OCI-LY1 (cell line): ENCODE results near the gene THAP4.

ENCODE experiments used
- H2AFZ ChIP-seq: fragments of 200-600 bp; sonication (generic), shearing (Covaris generic); 2 replicates; pipeline ENCODE4 v1.6.0; 2014; ENCODE audit warnings: antibody characterized with exemption, mild to moderate bottlenecking, low read length
- H3F3A ChIP-seq: fragments of 200-600 bp; sonication (generic), shearing (Covaris generic); 2 replicates; pipeline ENCODE4 v1.6.0; 2014; ENCODE audit warnings: mild to moderate bottlenecking, antibody characterized with exemption, low read length, moderate library complexity; ENCODE audit not compliant: insufficient read depth
- H3K27ac ChIP-seq: fragments of 200-600 bp; sonication (generic); 2 replicates; pipeline ENCODE4 v1.5.1; 2014; ENCODE audit warnings: low read length, mixed run types, mild to moderate bottlenecking, low read depth; ENCODE audit not compliant: poor library complexity, severe bottlenecking
- H3K27me3 ChIP-seq: fragments of 200-600 bp; sonication (generic); 2 replicates; pipeline ENCODE4 v1.6.0; 2014; ENCODE audit warnings: antibody characterized with exemption, mild to moderate bottlenecking, low read length, moderate library complexity; ENCODE audit not compliant: insufficient read depth
- H3K36me3 ChIP-seq: fragments of 200-600 bp; sonication (generic); 2 replicates; pipeline ENCODE4 v1.6.1; 2014; ENCODE audit warnings: mild to moderate bottlenecking, antibody characterized with exemption, low read length, moderate library complexity, mixed read lengths; ENCODE audit not compliant: insufficient read depth
- H3K4me1 ChIP-seq: fragments of 200-600 bp; sonication (generic); 2 replicates; pipeline ENCODE4 v1.5.1; 2014; ENCODE audit warnings: mild to moderate bottlenecking, low read length, moderate library complexity; ENCODE audit not compliant: insufficient read depth, severe bottlenecking
- H3K4me2 ChIP-seq: fragments of 200-600 bp; sonication (generic), shearing (Covaris generic); 2 replicates; pipeline ENCODE4 v1.6.1; 2014; ENCODE audit warnings: low read length
- H3K4me3 ChIP-seq: fragments of 200-600 bp; sonication (generic); 2 replicates; pipeline ENCODE4 v1.5.1; 2014; ENCODE audit warnings: low read length, low read depth, mild to moderate bottlenecking, mixed read lengths; ENCODE audit not compliant: poor library complexity, severe bottlenecking
- H3K79me2 ChIP-seq: fragments of 200-600 bp; shearing (Covaris generic); 2 replicates; pipeline ENCODE4 v1.6.1; 2016; ENCODE audit warnings: mixed run types, low read length, mixed read lengths; ENCODE audit not compliant: insufficient read depth
- H3K9ac ChIP-seq: fragments of 200-600 bp; sonication (generic), shearing (Covaris generic); 2 replicates; pipeline ENCODE4 v1.6.1; 2014; ENCODE audit warnings: mild to moderate bottlenecking, low read length, mixed read lengths
- H3K9me2 ChIP-seq: fragments of 200-600 bp; sonication (generic), shearing (Covaris generic); 2 replicates; pipeline ENCODE4 v1.6.1; 2014; ENCODE audit warnings: low read depth, mild to moderate bottlenecking, low read length, mixed read lengths
- H3K9me3 ChIP-seq: fragments of 200-600 bp; shearing (Covaris generic); 2 replicates; pipeline ENCODE4 v1.6.1; 2014; ENCODE audit warnings: low read length, mixed read lengths
- H4K20me1 ChIP-seq: fragments of 200-600 bp; sonication (generic), shearing (Covaris generic); 2 replicates; pipeline ENCODE4 v1.6.0; 2016; ENCODE audit warnings: mild to moderate bottlenecking, low read length; ENCODE audit not compliant: insufficient read depth
- EZH2 ChIP-seq: fragments of 200-600 bp; sonication (generic), shearing (Covaris generic); IDR thresholded peaks from 2 replicates; pipeline ENCODE4 v1.8.0; 2017; ENCODE audit warnings: borderline replicate concordance, mixed run types, mild to moderate bottlenecking, antibody characterized with exemption, low read length, moderate library complexity, mixed read lengths
- TF ChIP-seq, protein P1 (sequence below): fragments of 200-600 bp; sonication (generic), shearing (Covaris generic); IDR thresholded peaks from 2 replicates; pipeline ENCODE4 v1.5.1; 2017; ENCODE audit warnings: mild to moderate bottlenecking, antibody characterized with exemption, low read length, moderate library complexity, mixed read lengths

Gene THAP4

DNA sequence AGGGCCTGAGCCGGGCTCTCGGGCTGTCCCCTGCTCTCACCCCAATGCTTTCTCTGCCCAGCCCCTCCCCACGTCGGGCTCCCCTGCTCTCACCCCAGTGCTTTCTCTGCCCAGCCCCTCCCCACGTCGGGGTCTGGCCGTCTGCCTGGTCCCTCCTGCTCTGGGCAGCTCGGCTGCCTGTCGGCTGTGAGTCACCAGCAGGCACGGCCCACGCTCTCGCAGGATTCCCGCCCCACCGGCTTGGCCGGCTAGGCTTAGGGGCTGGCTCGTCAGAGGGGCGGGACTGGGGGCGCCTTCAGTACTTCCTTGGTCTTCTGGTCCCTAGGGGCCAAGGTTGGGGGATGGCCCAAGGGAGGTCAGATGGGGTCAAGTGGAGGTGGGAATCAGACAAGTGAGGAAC, 75.1 kb downstream of the THAP4 start:
- Histone ChIP-seq H3K4me3 (no peak overlapping the region), H4K20me1 (no peaks in the 10 kb centered on the region), H3K9me2 (no peaks in the 10 kb centered on the region), H3K79me2 (no peaks in the 10 kb centered on the region), H3K9ac (no peak overlapping the region), H3F3A (no peaks in the 10 kb centered on the region), H3K9me3 (no peaks in the 10 kb centered on the region), H3K4me1 (no peaks in the 10 kb centered on the region), H3K36me3 (no peaks in the 10 kb centered on the region), H3K27me3 (no peaks in the 10 kb centered on the region; the same call in 1 of the 2 replicates), H3K27ac (no peak overlapping the region), H3K4me2 (no peak overlapping the region), H2AFZ (no peak overlapping the region)
- no peak for TF ChIP-seq EZH2
- TF ChIP-seq, protein P1, sequence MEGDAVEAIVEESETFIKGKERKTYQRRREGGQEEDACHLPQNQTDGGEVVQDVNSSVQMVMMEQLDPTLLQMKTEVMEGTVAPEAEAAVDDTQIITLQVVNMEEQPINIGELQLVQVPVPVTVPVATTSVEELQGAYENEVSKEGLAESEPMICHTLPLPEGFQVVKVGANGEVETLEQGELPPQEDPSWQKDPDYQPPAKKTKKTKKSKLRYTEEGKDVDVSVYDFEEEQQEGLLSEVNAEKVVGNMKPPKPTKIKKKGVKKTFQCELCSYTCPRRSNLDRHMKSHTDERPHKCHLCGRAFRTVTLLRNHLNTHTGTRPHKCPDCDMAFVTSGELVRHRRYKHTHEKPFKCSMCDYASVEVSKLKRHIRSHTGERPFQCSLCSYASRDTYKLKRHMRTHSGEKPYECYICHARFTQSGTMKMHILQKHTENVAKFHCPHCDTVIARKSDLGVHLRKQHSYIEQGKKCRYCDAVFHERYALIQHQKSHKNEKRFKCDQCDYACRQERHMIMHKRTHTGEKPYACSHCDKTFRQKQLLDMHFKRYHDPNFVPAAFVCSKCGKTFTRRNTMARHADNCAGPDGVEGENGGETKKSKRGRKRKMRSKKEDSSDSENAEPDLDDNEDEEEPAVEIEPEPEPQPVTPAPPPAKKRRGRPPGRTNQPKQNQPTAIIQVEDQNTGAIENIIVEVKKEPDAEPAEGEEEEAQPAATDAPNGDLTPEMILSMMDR: no peak

DNA sequence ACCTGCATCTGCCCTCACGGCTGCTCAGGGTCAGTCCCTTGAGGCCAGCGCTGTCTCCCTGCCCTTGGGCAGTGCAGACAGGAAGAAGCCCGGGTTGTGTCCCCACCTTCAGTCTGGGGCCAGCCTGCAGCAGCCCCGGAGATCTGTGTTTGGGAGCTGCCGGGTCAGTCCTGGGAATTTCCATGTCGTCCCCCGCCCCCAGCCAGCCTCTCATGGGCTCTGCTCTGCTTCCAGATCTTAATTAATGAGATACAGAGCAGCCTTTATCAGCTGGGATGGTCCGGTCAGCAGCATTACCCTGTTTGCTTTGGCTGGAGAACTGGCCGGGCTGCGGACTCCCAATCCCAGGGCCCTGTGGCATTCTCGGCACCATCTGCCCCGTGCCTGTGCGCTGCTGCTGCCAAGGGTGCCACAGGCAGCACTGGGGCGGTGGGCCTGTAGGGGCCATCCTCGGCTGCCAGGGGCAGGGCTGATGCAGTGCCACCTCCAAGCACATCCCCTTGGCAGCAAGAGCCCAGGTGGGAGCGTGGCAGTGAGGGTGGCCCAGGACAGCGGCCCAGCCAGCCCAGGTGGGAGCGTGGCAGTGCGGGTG, 76.0 kb downstream of the THAP4 start:
- no peaks in the 10 kb centered on the region for H3F3A ChIP-seq
- no peak overlapping the region for H3K4me3 ChIP-seq
- H3K4me1 ChIP-seq: no peaks in the 10 kb centered on the region

DNA sequence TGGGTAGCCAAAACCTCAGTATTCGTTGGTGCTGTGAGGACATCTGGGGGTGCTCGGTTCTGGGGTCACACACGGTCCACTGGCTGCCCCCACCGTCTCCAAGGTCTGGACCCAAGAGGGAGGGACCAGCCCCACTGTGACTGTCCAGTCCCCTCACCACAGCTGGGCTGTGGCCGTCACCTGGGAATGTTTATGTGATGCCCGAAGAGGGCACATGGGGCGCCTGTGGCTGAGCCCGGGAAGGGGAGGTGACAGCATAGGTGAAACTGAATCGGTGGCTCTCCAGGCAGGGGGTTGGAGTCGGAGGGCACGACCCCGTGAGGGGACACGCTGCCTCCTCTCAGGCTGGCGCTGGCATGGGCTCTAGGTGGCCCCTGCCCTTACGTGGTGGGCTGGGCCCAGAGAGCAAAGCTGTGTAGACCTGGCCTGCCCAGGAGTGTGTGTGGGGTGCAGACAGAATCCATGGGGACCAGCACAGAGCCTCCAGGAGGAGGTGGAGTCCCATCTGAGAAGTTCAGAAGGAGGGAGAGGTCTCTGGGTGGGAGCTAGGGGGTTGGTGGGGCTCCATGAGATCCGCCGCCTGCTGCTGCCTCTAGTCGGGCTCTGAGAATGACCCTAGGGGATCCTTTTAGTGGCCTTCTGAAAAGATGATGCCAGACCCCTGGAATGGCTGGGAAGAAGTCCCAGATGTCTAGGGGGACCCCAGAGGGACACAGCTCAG, 76.6 kb downstream of the THAP4 start:
- no peak for TF ChIP-seq EZH2
- TF ChIP-seq, protein P1: no peak
- no peaks in the 10 kb centered on the region for H3K79me2 ChIP-seq
- no peak overlapping the region for H3K4me3 ChIP-seq
- no peaks in the 10 kb centered on the region for H3F3A ChIP-seq
- no peaks in the 10 kb centered on the region for H3K4me1 ChIP-seq
- H3K9ac ChIP-seq: no peak overlapping the region
- H3K9me2 ChIP-seq: no peaks in the 10 kb centered on the region
- no peaks in the 10 kb centered on the region for H4K20me1 ChIP-seq
- H3K27me3 ChIP-seq: no peaks in the 10 kb centered on the region; the same call in 1 of the 2 replicates
- no peaks in the 10 kb centered on the region for H3K9me3 ChIP-seq
- H3K36me3 ChIP-seq: no peaks in the 10 kb centered on the region
- H2AFZ ChIP-seq: no peak overlapping the region
- H3K27ac ChIP-seq: no peak overlapping the region
- H3K4me2 ChIP-seq: no peak overlapping the region

More for the DNA sequence above, 76.0 kb downstream of the THAP4 start:
- Histone ChIP-seq H3K36me3 (no peaks in the 10 kb centered on the region), H3K9ac (no peak overlapping the region), H4K20me1 (no peaks in the 10 kb centered on the region), H3K4me2 (no peak overlapping the region), H3K27me3 (no peaks in the 10 kb centered on the region; the same call in 1 of the 2 replicates), H2AFZ (no peak overlapping the region), H3K79me2 (no peaks in the 10 kb centered on the region), H3K9me3 (no peaks in the 10 kb centered on the region), H3K9me2 (no peaks in the 10 kb centered on the region), H3K27ac (no peak overlapping the region)
- TF ChIP-seq EZH2: no peak
- TF ChIP-seq, protein P1: no peak
